WTC11 (cell line): ENCODE data around the gene C1QTNF6.

ENCODE experiments used
- CREM ChIP-seq: sonication (generic); formaldehyde crosslinking; IDR thresholded peaks from 2 replicates; pipeline ENCODE4 v1.8.1; 2022; ENCODE audit warnings: mild to moderate bottlenecking, missing genetic modification reagents, moderate library complexity
- TF ChIP-seq, protein P1 (sequence below): sonication (generic); formaldehyde crosslinking; IDR thresholded peaks from 2 replicates; pipeline ENCODE4 v1.8.1; 2022; ENCODE audit warnings: missing genetic modification reagents, borderline replicate concordance

DNA sequence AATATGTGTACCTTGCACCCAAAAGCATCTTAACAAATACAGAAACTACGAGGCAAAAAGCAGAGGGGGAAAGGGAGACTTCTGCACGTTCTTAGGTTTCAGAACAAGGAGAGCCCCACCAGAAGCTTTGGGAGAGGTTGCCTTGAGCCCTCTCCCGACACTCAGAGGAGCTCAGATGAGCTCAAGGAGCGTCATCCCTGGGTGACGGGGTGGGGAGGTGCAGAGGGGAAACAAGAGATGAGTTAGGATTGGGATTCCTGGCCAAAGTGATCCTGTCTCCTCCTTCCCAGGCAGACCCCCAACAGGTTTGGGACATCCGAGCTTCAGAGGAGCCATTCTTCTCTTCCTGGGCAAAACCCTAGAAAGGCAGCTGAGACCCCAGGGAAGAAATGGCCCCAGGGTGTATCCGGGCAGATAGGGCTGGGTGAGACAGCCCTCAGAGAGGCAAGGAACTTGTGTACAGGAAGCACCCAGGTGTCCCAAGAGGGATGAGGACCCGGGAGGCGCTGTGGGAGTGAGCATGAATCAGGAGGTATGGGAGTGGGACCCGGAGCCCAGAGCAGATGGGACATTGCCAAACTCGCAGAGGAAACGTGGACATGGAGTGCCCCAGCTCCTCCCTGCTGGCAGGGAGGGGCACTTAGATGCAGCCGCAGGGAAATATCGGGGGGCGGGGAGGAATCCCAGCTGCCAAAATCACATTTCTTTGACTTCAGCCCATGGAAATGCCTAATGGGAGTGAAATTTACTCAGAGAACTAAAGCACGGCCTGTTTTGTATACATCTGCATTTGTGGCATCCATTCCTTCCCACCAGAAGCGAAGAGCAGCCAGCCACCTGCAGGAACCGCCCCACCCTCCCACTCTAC, 12.4 kb downstream of the C1QTNF6 start:
- TF ChIP-seq, protein P1, sequence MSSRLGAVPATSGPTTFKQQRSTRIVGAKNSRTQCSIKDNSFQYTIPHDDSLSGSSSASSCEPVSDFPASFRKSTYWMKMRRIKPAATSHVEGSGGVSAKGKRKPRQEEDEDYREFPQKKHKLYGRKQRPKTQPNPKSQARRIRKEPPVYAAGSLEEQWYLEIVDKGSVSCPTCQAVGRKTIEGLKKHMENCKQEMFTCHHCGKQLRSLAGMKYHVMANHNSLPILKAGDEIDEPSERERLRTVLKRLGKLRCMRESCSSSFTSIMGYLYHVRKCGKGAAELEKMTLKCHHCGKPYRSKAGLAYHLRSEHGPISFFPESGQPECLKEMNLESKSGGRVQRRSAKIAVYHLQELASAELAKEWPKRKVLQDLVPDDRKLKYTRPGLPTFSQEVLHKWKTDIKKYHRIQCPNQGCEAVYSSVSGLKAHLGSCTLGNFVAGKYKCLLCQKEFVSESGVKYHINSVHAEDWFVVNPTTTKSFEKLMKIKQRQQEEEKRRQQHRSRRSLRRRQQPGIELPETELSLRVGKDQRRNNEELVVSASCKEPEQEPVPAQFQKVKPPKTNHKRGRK (CRISPR knock-in tag), result no peak
- TF ChIP-seq CREM (CRISPR knock-in tag), result no peak
